Measurements from ENCODE around the gene FABP1. TPM values are rescaled to one million over a fixed set of nuclear protein-coding genes. Genes with fewer than 3 reads are reported as not detected.

The FABP1 gene
- total RNA-seq, 4 donors from 2014 or later, result not detected

- TF ChIP-seq CTCF (IDR thresholded peaks at IDR 0.05; ENCODE audit: low read depth), result no peak
Measured at GRCh38 chr2:88110830-88111229, 17.0 kb downstream of the FABP1 start.

DNA sequence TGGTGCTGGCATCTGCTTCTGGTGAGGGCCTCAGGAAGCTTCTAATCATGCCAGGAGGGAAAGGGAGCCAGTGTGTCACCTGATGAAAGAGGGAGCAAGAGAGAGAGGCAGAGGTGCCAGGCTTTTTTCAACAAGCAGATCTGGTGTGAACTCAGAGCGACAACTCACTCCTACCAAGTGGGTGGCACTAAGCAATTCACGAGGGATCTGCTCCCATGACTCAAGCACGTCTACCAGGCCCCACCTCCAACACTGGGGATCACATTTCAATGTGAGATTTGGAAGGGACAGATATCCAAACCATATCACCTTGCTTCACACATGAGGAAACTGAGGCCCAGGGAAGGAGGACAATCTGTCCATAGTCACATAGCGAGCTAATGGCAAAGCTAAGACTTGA lies 19.1 kb downstream of the FABP1 start:
- no peak for TF ChIP-seq CTCF (IDR thresholded peaks at IDR 0.05; ENCODE audit: low read depth)

GRCh38 chr2:88100489-88100858 lies 27.4 kb downstream of the FABP1 start:
- no peak for TF ChIP-seq CTCF (IDR thresholded peaks at IDR 0.05; ENCODE audit: low read depth)

- no peak for TF ChIP-seq CTCF (IDR thresholded peaks at IDR 0.05; ENCODE audit: low read depth)
Measured at GRCh38 chr2:88099798-88100488, 27.9 kb downstream of the FABP1 start.

- no peak for TF ChIP-seq CTCF (IDR thresholded peaks at IDR 0.05; ENCODE audit: low read depth)
Measured at GRCh38 chr2:88098558-88098900, 29.3 kb downstream of the FABP1 start.

- TF ChIP-seq CTCF (IDR thresholded peaks at IDR 0.05; ENCODE audit: low read depth), result no peak
Measured at GRCh38 chr2:88097891-88098557, 29.8 kb downstream of the FABP1 start.

DNA sequence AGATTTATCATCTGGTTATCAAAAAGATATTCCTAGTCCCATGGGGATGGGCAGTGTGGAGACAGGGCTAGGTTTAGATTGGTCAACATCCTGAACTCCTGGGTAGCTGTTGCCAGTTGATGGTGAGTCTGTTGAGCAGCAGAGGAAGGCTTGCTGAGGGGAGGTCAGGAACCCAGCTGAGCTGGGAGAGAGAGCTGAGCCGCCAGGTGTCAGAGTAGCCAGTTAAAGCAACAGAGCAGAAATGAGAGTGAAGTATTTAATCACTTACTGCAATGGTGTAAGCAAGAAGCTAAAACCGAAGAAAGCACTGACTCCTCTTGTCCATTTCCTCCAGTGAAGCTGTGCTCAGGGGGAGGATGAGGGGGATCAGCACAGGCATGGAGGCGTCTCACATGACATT lies 30.7 kb downstream of the FABP1 start:
- no peak for TF ChIP-seq CTCF (IDR thresholded peaks at IDR 0.05; ENCODE audit: low read depth)
